Liver (tissue), 9 donors: ENCODE results near the gene CELA2A. TPM values are rescaled to one million over a fixed set of nuclear protein-coding genes. Genes with fewer than 3 reads are reported as not detected.

Experiments used
- DNase-seq: peaks from one replicate; pipeline ENCODE4 v3.0.0-alpha.2; 2017; ENCODE audit warnings: low spot score
- H3K27ac ChIP-seq, 2 donors: one replicate each; pipeline ENCODE4 v1.7.0; 2013; ENCODE audit warnings: inconsistent platforms in 2 of 2, low read length in 2 of 2, control low read depth in 1 of 2, low read depth in 1 of 2, mild to moderate bottlenecking in 1 of 2
- H3K27me3 ChIP-seq, 4 donors: one replicate each; pipeline versions ENCODE4 v1.6.1 to v1.7.0; 2013; ENCODE audit warnings: low read length in 3 of 4, inconsistent platforms in 1 of 4, mild to moderate bottlenecking in 1 of 4, moderate library complexity in 1 of 4; ENCODE audit not compliant: control insufficient read depth in 4 of 4, insufficient read depth in 4 of 4
- H3K36me3 ChIP-seq, 4 donors: one replicate each; pipeline versions ENCODE4 v1.6.1 to v1.7.0; 2013; ENCODE audit warnings: low read length in 3 of 4, mild to moderate bottlenecking in 3 of 4, low read depth in 1 of 4, moderate library complexity in 1 of 4; ENCODE audit not compliant: control insufficient read depth in 4 of 4, insufficient read depth in 3 of 4
- H3K4me1 ChIP-seq, 4 donors: one replicate each; pipeline versions ENCODE4 v1.6.1 to v1.7.0; 2013; ENCODE audit warnings: low read length in 3 of 4, mild to moderate bottlenecking in 3 of 4, moderate library complexity in 1 of 4; ENCODE audit not compliant: control insufficient read depth in 4 of 4, insufficient read depth in 4 of 4
- H3K4me3 ChIP-seq, 3 donors: one replicate each; pipeline versions ENCODE4 v1.6.1 to v1.7.0; 2013; ENCODE audit warnings: low read length in 3 of 3, control low read depth in 1 of 3, low read depth in 1 of 3, mild to moderate bottlenecking in 1 of 3
- H3K9ac ChIP-seq, 2 donors: one replicate each; pipeline ENCODE4 v1.7.0; 2013; ENCODE audit warnings: low read length in 2 of 2, mild to moderate bottlenecking in 2 of 2, moderate library complexity in 2 of 2, control low read depth in 1 of 2, low read depth in 1 of 2
- H3K9me3 ChIP-seq, 4 donors: one replicate each; pipeline versions ENCODE4 v1.6.1 to v1.7.0; 2013; ENCODE audit warnings: low read length in 3 of 4; ENCODE audit not compliant: control insufficient read depth in 4 of 4
- EGR1 ChIP-seq, 2 donors: IDR thresholded peaks; 2 replicates each; pipeline ENCODE4 v1.6.1; 2016 to 2018; ENCODE audit warnings: antibody characterized with exemption in 2 of 2, low read depth in 2 of 2
- FOXA1 ChIP-seq: IDR thresholded peaks from 2 replicates; pipeline ENCODE4 v1.6.1; 2016; ENCODE audit warnings: antibody characterized with exemption
- FOXA2 ChIP-seq: IDR thresholded peaks from 2 replicates; pipeline ENCODE4 v1.6.1; 2016; ENCODE audit warnings: antibody characterized with exemption
- JUND ChIP-seq, 2 donors: IDR thresholded peaks; 2 replicates each; pipeline ENCODE4 v1.6.1; 2016; ENCODE audit warnings: antibody characterized with exemption in 2 of 2
- RAD21 ChIP-seq, 2 donors: IDR thresholded peaks; 2 replicates each; pipeline ENCODE4 v1.6.1; 2016; ENCODE audit warnings: antibody characterized with exemption in 2 of 2, mild to moderate bottlenecking in 2 of 2
- SP1 ChIP-seq: IDR thresholded peaks from 2 replicates; pipeline ENCODE4 v1.6.1; 2018; ENCODE audit warnings: antibody characterized with exemption, mild to moderate bottlenecking
- YY1 ChIP-seq: IDR thresholded peaks from 2 replicates; pipeline ENCODE4 v1.6.1; 2016; ENCODE audit warnings: antibody characterized with exemption, mild to moderate bottlenecking
- WGBS: extraction: QIAGEN DNeasy Blood & Tissue Kit; methylation state at CpG from one replicate; pipeline ENCODE4 v1.1.7; 2013; 5-methylcytosine and 5-hydroxymethylcytosine counted together
- polyA plus RNA-seq, 2 donors: library from polyadenylated mRNA; stranded (reverse) in 1 of 2; unstranded in 1 of 2; fragments of 200-250 nt in 1 of 2; fragments of >200 nt in 1 of 2; fragmentation: Nextera tagmentation in 1 of 2; extraction: Ambion mirVana in 1 of 2; gene quantifications; one replicate each; pipeline versions ENCODE4 v1.2.1 to v1.2.3, GENCODE V29; 2013 to 2015
- total RNA-seq, 2 donors: library from RNA; depleted of rRNA; stranded (reverse); fragments of >200 nt; gene quantifications; one replicate each; pipeline ENCODE4 v1.2.3, GENCODE V29; 2014
- TF ChIP-seq, protein P1 (sequence below): fragments of 150-350 bp; IDR thresholded peaks from 2 replicates; pipeline ENCODE4 v1.5.1; 2017; ENCODE audit warnings: improper control_type of control experiment, low read depth, low read length; ENCODE audit not compliant: missing input control
- TF ChIP-seq, protein P2 (sequence below): IDR thresholded peaks from 2 replicates; pipeline ENCODE4 v1.6.1; 2016; ENCODE audit warnings: antibody characterized with exemption, mild to moderate bottlenecking
- TF ChIP-seq, protein P3 (sequence below): IDR thresholded peaks from 2 replicates; pipeline ENCODE4 v1.6.1; 2016; ENCODE audit warnings: antibody characterized with exemption
- donor health status: healthy.
- donor health status: healthy.
- donor health status: healthy.
- donor health status: healthy.
- donor health status: healthy.

The CELA2A gene
- total and polyA plus RNA-seq, 4 donors: not detected

DNA sequence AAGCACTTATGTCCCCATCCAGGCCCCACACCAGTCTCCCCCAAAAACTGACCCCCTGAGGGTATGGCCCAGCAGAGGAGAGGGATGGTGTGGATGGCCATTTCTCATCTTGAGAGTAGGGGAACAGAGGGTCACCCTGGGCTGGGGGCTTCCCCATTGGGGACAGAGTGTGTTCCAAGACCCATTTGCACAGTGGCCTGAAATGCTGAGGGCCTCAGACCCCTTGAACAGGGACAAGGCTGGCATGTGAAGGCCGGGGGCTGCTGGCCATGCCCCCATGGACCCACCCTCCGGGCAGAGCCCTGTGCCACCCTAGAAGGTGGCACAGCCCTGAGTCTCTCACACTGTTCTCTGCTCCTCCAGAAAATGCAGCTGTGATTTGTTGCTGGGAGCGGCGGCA, 10.3 kb upstream of the CELA2A start:
- H3K4me1 ChIP-seq: no peaks in the 10 kb centered on the region
- no peak overlapping the region for H3K9ac ChIP-seq
- H3K4me3 ChIP-seq: no peak overlapping the region
- no peaks in the 10 kb centered on the region for H3K27me3 ChIP-seq
- 81% methylated on average over 4 of the region's 4 CpGs for WGBS
- TF ChIP-seq, protein P1, sequence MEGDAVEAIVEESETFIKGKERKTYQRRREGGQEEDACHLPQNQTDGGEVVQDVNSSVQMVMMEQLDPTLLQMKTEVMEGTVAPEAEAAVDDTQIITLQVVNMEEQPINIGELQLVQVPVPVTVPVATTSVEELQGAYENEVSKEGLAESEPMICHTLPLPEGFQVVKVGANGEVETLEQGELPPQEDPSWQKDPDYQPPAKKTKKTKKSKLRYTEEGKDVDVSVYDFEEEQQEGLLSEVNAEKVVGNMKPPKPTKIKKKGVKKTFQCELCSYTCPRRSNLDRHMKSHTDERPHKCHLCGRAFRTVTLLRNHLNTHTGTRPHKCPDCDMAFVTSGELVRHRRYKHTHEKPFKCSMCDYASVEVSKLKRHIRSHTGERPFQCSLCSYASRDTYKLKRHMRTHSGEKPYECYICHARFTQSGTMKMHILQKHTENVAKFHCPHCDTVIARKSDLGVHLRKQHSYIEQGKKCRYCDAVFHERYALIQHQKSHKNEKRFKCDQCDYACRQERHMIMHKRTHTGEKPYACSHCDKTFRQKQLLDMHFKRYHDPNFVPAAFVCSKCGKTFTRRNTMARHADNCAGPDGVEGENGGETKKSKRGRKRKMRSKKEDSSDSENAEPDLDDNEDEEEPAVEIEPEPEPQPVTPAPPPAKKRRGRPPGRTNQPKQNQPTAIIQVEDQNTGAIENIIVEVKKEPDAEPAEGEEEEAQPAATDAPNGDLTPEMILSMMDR: no peak
- no peak for TF ChIP-seq YY1
- TF ChIP-seq, protein P2, sequence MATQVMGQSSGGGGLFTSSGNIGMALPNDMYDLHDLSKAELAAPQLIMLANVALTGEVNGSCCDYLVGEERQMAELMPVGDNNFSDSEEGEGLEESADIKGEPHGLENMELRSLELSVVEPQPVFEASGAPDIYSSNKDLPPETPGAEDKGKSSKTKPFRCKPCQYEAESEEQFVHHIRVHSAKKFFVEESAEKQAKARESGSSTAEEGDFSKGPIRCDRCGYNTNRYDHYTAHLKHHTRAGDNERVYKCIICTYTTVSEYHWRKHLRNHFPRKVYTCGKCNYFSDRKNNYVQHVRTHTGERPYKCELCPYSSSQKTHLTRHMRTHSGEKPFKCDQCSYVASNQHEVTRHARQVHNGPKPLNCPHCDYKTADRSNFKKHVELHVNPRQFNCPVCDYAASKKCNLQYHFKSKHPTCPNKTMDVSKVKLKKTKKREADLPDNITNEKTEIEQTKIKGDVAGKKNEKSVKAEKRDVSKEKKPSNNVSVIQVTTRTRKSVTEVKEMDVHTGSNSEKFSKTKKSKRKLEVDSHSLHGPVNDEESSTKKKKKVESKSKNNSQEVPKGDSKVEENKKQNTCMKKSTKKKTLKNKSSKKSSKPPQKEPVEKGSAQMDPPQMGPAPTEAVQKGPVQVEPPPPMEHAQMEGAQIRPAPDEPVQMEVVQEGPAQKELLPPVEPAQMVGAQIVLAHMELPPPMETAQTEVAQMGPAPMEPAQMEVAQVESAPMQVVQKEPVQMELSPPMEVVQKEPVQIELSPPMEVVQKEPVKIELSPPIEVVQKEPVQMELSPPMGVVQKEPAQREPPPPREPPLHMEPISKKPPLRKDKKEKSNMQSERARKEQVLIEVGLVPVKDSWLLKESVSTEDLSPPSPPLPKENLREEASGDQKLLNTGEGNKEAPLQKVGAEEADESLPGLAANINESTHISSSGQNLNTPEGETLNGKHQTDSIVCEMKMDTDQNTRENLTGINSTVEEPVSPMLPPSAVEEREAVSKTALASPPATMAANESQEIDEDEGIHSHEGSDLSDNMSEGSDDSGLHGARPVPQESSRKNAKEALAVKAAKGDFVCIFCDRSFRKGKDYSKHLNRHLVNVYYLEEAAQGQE: no peak
- TF ChIP-seq RAD21 (IDR thresholded peaks at IDR 0.05): no peak
- TF ChIP-seq, protein P3, sequence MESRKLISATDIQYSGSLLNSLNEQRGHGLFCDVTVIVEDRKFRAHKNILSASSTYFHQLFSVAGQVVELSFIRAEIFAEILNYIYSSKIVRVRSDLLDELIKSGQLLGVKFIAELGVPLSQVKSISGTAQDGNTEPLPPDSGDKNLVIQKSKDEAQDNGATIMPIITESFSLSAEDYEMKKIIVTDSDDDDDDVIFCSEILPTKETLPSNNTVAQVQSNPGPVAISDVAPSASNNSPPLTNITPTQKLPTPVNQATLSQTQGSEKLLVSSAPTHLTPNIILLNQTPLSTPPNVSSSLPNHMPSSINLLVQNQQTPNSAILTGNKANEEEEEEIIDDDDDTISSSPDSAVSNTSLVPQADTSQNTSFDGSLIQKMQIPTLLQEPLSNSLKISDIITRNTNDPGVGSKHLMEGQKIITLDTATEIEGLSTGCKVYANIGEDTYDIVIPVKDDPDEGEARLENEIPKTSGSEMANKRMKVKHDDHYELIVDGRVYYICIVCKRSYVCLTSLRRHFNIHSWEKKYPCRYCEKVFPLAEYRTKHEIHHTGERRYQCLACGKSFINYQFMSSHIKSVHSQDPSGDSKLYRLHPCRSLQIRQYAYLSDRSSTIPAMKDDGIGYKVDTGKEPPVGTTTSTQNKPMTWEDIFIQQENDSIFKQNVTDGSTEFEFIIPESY: no peak
- no peak for TF ChIP-seq JUND (IDR thresholded peaks at IDR 0.05)
- no peak for TF ChIP-seq FOXA2
- no peak overlapping the region for H3K27ac ChIP-seq
- no peak for DNase-seq
- H3K36me3 ChIP-seq: no peaks in the 10 kb centered on the region
- H3K9me3 ChIP-seq: no peaks in the 10 kb centered on the region

DNA sequence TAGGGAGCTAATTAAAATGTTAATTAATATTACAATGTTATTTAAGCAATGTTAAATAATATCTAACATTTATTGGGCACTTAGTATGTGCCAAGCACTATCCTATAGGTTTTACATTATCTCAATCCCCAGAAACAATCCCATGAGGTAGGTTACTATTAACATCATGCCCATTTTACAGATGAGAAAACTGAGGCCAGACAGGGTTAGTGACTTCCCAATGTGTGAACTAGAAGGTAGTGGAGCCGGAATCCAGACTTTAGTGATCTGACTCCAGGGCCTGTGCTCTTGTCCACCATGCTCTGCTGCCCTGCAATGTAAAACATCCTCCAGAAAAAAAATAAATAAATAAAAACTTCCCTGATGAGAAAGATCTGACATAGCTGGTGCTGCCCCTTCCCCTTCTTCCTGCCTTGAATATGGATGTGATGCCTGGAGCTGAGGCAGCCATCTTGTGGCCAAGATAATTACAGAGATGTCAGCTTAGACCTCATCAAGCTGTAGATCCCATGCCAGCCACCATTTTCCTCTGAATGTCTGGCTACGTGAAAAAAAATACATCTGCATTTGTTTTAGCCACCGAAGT, 7.6 kb upstream of the CELA2A start:
- Histone ChIP-seq H3K27me3 (no peaks in the 10 kb centered on the region), H3K36me3 (no peaks in the 10 kb centered on the region), H3K9ac (no peak overlapping the region), H3K4me1 (no peaks in the 10 kb centered on the region), H3K27ac (no peak overlapping the region), H3K9me3 (no peaks in the 10 kb centered on the region), H3K4me3 (no peak overlapping the region)
- TF ChIP-seq EGR1 (IDR thresholded peaks at IDR 0.05; ENCODE audit: low read depth in 2 of 2): no peak
- no peak for TF ChIP-seq SP1
- TF ChIP-seq FOXA1: no peak
- no peak for TF ChIP-seq FOXA2
- TF ChIP-seq, protein P2: no peak
- 93% methylated on average over 3 of the region's 3 CpGs for WGBS
- no peak for DNase-seq
